CD4-positive, alpha-beta T cell treated with Interleukin-10 for 1 hour (primary cell): Measurements from ENCODE around the gene PRPF40A.

ENCODE experiments used
- DNase-seq: peaks from one replicate; pipeline ENCODE4 v3.0.0-alpha.2; 2020

The PRPF40A gene

DNA sequence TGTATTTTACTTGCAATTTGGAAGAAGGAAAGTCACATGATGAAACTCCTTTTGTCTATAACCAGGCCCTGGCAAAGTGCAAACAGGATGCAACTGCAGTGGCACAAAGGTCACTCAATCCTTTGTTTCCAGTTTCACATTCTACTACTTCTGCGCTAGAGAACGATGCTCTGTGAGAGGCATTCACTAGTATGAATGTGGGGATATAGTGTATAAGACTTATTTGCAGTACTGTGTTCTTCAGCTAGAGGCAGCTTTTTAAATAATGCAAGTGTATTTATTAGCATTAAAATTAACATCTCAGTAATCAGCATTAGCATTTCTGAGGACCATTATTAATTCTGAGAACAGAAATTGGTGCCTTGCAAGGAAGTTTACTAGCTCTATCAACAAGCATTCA lies 68.9 kb downstream of the PRPF40A start:
- no peak for DNase-seq

DNA sequence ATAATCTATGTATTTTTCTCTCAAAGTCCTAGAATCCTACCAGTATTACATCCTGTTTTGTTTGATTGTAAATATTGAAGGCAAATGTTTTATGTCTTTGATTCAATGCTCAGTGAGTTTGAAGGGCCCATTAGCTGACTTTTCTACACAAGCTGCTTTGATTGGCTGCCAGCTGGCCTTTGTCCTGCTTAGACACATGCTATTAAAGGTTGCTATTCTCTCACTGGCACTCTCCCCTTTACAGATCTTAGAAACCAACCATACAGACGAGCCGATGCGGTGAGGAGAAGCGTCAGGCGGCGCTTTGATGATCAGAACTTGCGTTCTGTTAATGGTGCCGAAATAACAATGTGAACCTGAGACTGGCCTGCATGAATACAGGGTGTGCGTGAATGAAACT lies 69.7 kb downstream of the PRPF40A start:
- no peak for DNase-seq

DNA sequence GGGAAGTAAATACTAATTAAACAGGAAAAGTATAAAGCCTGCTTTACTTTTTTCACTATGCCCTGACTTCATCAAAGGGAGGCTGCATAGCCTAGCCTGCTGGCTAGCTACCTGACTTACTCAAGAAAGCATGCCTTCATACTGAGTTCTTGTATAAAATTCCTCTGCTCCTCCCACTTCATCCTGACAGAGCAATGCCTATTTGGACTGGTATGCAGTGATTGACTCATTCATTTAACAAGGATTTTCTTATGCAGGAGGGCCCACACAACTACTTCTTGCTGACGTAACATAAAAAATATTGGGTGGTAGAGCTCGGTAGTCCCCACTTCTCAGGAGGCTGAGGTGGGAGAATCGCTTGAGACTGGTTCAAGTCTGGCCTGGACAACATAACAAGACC lies 70.5 kb downstream of the PRPF40A start:
- no peak for DNase-seq

DNA sequence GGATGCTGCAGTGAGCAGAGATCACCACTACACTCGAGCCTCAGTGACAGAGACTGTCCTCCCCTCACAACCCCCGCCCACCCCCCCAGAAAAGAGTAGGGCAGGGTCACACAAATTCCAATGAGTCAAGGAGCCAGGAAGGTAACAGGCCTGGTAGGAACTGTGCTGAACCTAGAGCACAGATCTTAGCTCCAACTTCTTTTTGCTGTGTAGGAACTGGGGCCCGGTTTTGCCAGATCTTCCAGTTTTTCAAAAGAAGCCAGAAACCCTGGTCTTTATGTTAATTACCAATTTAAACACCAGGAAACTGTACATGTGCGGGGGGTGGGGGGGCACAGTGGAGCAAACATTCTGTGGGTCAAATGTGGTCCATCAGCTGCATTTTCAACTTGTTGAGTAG lies 71.0 kb downstream of the PRPF40A start:
- no peak for DNase-seq

DNA sequence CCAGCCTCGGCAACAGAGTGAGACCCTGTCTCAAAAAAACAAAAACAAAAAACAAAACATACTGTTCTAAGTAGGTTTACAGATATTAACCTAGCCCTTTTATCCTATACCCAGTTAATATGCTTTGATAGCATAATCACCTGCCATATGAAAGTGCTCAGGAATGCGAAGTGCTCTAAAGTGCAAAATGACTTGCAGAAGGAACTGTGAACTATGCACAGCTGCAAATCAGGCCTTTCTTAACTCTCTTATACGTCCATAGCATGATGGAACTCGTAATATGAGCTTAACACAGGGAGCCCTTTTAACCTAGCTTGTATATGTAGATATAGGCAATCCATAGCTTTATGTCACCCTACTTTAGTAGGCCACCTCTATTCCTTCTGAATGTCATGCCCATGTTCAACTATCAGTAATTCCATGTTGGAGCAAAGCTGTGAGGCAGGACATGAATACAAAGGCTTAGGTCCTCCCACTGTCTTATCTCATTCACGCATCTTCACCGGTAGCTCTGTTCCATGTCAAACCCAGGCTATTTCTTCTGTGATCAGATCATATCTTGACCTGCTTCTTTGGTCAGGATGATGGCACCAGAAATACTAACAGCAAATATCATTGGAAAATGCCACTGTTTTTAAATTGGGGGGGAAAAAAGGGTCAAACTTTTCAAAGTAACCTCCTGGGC lies 72.9 kb downstream of the PRPF40A start:
- DNase-seq: no peak

DNA sequence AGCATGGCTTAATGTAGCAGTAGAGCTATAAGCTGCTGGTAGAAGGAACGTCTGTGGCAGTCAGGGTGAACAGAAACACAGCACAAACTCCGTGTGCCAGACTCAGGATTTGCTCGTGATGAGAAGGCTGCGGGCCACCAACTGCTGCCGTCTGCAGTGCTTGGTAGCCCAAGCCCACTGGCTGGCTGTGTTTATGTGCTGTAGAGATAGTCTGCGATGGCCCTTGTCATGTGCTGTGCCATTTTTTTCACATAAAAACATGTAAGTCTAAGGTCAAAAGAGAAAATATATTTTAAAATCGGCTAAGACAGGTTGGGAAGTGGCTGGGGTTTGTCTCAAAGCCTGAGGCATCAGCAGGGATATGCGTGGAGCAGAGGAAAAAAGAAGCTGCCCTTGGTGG lies 78.7 kb downstream of the PRPF40A start:
- no peak for DNase-seq

DNA sequence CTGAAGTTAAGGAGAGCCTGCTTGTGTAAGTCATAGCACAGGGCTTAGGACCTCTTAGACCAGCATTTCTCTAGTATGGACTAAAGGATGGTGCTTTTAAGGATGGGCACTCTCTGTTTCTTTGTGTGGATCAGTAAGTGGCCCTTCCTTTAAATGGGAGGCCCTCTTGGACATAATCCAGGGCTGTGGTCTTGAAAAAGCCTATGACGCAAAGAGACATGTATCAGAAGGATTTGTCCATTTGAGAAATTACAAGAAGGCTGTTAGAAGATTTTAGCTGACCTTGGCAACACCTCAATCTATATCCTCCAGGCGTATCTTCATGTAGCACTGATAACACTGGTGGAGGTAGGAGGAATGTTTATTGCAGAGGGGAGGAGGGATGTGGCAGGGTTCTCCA lies 79.2 kb downstream of the PRPF40A start:
- DNase-seq: no peak

DNA sequence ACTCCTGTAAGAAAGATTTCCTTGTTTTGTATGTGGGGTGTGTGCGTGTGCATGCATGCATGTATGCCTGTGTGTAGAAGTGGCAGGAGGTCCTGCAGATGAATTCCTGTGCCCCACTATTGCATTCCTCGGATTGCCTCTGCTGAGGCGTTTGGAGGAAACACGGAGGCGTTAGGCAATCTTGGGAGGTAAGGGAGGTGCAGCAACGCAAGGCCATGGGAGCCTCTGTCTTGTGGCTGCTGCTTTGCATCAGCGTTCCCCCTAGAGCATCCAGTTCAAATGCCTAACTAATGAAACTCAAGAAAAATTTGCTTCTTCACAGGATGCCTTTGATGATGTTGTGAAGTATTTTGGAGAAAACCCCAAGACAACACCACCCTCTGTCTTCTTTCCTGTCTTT lies 80.0 kb downstream of the PRPF40A start:
- no peak for DNase-seq

DNA sequence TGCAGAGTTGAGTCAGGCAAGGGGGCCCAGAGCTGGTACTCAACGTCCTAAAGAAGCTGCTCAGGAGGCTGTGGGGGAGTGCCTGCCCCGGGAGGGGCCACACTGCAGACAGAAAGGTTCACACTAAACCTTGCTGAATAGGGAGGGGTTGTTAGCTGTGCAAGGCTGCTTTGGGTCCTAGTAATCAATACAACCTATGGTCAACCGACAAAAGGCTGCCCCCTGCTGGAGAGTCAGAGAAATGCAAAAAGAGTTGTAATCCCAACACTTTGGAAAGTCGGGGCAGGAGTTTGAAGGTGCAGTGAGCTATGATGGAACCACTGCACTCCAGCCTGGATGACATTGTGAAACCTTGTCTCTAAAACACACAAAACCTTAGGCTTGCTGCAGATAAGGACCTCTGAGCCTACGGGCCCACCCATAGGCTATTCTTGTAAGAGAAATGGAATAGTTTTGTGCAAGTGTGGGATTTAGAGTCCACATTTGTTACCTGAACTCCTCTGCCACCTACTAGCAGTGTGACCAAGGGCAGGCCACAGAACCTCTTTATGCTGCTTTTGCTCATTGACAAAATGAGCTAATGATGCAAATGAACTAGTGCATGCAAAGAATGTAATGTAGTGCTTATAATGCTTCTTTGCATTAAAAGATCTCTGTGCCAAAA lies 81.5 kb downstream of the PRPF40A start:
- DNase-seq: peak; percentile 66

DNA sequence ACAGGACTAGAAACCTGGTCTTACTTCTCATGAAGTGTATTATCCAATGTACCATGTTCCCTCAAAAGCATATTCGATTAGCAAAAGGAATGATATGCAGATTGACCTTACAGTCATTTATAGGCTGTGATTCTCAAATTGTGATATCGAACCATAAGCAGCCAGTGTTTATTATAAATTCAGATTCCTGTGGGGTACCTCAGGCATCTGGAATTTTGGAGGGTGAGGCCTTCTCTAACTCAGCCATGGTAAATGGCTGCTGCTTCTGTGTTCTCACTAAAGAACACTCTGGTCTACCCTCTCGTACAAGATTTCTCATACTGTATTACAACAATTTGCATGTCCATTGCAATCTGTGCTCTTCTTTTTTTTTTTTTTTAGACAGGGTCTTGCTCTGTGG lies 84.5 kb downstream of the PRPF40A start:
- DNase-seq: no peak

DNA sequence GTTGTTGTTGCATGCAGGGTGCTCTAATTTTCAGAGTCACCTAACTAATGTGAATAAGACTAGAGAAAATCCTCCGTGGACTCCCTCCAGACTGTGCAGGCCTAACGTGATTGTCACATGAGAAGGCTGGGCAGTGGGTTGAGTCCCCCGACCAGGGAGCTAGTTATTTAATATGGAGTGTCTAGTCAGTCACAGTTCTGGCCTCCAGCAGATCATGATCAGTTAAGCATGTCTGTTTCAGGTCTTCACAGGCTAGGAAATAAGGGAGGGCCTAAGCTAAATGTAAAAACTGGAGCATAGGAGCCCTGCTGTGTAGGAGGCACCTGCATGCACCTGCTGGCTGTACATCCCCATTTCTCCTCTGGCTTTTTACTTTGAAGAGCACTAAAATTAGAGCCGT lies 86.8 kb downstream of the PRPF40A start:
- DNase-seq: no peak

DNA sequence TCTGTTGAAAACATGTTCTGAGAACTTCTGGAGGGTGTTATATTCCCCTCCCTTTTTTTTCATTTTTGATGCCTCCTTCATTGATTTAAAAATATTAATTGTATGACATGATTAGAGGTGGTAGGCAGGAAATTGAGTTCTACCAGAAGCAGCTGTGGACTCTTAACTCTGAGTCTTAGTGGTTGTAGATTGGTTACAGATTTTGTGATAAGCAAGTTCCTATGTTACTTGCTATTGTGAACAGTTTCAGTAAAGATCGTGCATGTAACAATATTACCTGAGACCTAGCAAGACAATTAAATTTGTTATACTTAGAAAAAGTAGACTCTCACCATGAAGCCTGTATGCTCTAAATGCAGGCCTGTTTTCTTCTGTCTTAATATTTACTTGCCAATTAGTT lies 88.1 kb downstream of the PRPF40A start:
- DNase-seq: no peak

DNA sequence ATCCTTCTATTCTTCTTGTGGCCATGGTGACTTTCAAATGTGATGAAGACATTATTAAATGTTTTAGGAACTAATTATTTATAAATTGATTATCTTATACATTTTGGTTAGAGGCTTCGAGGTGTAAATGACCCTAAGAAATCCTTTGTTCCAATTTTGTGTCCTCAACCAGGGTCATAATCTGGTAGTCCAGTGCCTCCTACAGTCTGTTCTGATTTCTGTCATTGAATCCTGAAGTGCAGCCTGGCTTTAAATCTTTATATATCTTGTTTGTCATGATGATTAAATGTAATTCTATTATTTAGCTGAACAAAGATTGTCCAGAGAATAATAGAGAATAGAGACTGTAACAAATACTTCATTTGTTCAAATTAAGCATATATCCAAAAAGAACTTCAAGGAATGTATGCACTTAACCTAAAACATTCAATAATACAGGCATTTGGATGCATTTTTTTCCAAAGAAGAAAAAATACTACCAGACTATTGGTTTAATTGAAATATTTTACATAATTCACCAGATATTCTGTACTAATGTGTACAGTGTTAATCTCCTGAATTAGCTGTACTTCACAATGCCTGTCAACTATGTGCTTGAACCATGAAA lies 89.8 kb downstream of the PRPF40A start:
- no peak for DNase-seq

DNA sequence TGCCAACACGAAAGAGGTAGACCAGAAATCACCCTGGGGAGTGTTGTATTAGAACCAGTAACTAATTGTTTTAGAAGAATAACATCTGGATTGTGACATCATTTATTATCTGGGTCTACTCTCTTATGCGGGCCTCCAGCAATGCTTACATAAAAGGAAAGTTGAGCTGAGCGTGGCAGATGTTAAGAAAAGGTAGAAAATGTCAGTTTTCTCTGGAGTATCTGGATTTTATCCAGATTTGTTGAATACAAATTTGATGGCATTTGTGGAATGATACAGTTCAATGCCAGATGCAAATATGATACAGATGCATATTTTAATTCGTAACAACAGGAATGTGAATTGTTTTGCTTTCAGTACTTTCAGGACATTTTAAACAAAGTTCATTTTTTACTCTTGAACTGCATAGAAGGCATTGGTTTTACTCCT lies 90.3 kb downstream of the PRPF40A start:
- no peak for DNase-seq

DNA sequence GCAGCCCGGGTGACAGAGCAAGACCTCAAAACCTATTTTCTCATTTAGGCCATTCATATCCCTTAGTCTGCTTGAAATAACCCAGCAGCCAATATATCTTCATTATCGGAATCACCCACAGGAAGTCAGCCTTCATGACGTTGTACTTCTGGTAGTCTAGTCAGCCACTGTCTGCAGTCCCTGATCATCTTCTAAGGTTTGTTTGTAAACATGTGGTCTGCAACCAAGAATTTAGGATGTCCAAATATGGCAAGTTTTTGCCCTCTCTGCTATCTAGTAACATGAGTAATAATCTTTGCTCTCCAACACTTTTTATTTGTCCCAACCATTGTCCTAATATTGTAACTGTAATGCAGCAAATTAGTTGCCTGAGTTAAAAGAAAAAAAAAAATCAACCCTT lies 92.5 kb downstream of the PRPF40A start:
- no peak for DNase-seq

DNA sequence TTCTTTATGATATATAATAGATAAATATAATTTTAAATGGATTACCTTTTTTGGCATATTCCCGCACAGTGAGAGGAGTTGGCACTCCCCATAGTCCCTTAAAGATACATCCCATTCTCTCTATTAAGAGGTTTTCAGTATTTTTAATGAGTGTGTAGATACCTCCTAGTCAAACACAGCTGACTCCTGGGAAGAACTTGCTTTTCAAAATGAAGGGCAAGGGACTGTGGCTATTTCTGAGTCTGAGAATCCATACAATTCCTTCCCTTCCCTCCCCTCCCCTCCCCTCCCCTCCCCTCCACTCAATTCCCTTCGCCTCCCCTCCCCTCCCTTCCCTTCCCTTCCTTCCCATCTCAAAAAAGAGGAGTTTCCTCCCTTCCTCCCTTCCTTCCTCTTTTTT lies 93.5 kb downstream of the PRPF40A start:
- DNase-seq: no peak

DNA sequence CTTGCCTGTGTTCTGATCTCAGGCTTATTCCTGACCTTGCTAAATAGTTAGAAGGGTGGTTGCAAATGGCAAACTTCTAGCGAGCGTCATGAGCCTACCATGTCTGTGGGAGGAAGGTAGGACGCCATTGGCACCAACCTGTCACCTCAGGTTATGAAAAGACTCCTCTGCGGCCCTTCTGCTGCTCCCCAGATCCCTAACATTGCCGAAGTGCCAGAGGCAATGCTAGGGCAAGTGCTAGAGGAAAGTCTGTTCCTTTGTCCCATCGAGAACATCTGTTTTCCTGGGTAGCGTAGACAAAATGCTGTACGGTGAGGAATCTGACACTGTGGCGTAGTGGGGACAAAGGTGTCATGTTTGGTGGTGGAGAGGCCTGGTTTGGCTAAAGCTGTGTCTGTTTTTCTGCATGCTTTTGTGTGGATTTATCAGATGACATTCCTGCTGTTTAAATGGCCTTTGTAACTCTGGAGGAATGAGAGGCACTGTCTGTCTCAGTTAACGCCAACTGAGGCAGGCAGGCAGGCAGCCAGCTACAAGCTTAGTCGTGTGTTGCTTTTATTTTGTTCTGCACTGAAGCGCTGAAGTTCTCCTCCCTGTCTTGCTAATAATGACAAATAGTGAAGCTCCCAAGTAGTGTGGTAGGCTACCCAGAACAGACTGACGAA lies 94.1 kb downstream of the PRPF40A start:
- no peak for DNase-seq

DNA sequence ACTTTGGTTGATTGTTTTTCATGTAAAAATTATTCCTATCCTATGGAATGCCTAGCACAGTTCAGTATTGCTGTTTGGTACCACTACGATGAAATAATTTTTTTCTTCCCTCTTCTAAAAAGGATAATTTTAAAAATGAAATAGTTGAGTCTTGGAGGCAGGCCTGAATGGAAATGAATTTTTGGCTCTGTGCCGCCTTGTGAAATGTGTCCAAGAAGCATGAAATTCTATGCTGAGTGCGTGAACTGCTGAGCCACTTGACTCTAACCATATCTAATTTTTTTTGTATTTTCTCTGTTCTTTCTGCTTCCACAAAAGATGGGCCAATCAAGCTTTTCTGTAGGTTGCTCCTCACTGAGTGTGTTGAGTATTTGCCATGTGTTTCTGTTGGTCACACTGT lies 95.0 kb downstream of the PRPF40A start:
- DNase-seq: no peak

DNA sequence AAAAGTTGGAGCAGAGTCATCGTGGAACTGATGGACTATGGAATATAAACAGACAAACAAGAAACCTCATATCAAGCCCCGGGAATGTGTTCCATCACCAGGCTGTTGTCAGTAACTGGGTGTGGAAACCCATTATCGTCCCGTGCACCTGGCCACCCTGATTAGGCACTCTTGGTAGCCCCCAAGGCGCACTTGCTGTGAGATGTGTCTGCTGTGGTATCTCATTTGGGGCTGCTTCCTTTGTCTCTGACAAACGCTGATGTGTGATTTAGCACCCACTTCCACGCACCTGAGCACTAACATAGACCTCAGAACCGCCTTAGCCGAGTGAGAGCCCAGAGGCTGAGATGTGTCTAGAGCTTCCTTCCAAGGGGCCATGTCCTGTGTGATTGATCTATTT lies 96.3 kb downstream of the PRPF40A start:
- DNase-seq: no peak

DNA sequence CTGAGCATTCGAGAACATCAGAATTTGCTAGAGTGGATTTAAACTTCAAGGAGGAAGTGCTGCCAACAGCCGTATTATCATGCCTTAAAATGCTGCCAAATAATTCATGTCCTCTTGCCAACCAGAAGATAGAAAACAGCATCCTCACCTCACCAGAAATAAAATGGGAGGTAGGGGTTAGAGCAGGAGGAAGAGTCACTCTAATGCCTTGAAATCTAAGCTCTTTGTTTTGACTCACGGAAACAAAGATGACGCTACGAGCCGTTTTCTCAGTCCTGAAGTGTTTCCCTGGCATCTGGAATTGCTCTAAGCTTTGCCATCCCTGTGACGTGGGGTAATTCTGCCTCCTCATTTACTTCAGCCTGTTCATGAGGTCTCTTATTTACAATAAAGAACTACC lies 97.1 kb downstream of the PRPF40A start:
- no peak for DNase-seq

DNA sequence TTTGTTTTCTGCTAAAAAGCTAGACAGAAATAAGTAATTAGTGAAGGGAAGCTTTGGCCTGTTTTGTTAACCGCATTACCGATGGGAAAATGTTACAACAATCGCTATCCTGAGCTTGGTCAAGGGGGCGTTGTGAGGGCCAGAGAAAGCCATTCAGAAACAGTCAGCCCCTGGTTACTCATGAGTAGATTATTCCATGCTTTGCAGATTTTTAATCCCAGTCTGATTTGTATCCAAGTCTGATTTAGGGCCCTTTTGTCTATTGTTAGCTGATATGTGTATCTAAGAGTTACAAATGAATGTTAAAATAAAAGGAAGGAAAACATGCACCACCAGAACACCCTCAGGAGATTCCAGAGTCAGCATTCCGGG lies 99.1 kb downstream of the PRPF40A start:
- no peak for DNase-seq

DNA sequence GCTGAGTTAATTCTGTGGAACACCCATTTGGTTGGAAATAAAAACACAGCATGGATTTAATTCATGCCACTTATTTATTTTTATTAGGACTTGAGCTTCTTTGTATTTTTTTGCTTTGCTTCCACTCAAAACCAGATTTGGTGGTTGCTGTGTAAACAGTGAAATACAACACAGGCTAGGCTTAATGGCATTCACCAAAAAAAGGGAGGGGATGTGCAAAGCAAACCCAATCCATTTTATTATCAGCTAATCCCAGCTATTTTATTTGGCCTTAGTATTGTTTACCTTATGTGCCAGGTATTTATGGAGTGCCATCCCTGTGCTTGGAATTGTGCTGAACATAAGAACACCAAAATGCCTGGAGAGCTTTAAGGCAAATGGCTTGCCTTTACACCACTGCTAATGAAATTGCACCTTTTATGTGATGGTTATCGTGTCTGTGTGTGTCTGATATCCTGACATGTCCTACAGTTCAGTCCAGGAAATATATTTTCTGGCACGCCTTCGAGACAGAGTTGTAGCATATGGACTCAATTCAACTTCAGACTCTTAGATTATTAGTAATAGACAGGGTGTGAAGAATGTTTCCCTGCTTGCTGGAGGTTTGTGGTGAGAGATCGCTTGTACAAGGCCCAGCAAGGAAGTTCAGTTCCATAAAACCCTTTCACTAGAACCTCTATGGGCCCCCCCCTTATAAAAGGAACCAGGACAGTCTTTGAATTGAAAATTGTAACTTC lies 99.6 kb downstream of the PRPF40A start:
- no peak for DNase-seq

DNA sequence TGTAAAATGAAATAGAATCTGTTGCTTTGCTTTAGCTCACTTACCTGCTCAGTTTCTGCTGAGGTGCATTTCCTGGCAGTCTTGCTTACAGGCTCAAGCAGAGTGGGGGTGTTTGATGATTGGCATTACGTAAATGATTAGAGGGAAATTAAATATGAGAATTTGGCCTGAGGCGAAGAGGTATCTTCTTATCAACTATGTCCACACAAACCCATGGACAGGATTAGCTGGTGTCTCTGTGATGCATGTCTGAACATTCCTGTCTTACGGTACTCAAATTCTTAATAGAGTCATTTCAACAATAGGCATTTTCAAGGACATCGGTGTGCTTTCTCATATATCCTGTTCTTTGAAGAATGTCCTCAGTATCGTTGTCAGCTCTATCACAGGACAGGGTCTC lies 102.1 kb downstream of the PRPF40A start:
- DNase-seq: no peak
